GM20000 (cell line): ENCODE results near the gene CLRN3.

Experiments used
- DNase-seq: peaks from one replicate; pipeline ENCODE4 v3.0.0; 2012; ENCODE audit warnings: low spot score
- CTCF ChIP-seq: IDR thresholded peaks from 2 replicates; pipeline ENCODE4 v1.5.1; 2012; ENCODE audit warnings: mild to moderate bottlenecking, control low read depth; ENCODE audit errors: extremely low read depth, missing control alignments

The CLRN3 gene

DNA sequence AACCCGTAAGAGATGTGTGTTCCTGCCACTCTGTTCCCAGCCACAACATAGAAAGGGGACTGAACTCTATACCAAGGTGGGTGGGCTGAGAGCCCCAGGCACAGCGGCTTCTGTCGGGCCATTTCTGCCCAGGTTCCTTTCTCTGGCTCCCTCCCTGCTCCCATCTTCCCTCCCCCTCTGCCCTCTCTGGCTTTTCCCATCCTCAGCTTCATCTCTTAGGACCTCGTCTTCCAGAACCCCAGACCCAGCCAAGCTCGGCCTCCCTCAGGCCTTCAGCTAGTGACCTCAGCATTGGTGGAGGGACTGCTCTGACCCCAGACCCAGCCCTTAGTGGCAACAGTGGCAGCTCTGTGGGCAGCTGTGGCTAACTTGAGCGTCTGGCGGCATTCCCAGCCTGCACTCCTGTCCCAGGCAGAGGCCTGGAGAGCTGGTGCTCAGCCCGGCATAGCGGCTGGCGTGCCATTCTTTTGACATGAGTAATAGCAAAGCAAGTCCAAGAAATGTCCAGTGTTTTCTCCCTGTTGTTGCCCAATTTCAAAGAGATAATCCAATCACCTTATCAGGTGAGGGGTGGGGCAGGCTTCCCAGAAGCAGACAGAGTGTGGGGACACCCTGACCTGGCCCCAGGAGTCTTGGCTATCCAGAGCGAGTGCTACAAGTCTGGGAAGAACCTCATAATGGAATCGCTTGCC, 30.1 kb upstream of the CLRN3 start:
- no peak for DNase-seq
- no peak for TF ChIP-seq CTCF

GRCh38 chr10:127922206-127922605, 29.5 kb upstream of the CLRN3 start:
- no peak for TF ChIP-seq CTCF
- DNase-seq = no peak

GRCh38 chr10:127921753-127922145, 29.0 kb upstream of the CLRN3 start:
- no peak for DNase-seq
- TF ChIP-seq CTCF = no peak

- no peak for DNase-seq
- no peak for TF ChIP-seq CTCF
These were observed 28.5 kb upstream of the CLRN3 start for GRCh38 chr10:127921075-127921752.

DNA sequence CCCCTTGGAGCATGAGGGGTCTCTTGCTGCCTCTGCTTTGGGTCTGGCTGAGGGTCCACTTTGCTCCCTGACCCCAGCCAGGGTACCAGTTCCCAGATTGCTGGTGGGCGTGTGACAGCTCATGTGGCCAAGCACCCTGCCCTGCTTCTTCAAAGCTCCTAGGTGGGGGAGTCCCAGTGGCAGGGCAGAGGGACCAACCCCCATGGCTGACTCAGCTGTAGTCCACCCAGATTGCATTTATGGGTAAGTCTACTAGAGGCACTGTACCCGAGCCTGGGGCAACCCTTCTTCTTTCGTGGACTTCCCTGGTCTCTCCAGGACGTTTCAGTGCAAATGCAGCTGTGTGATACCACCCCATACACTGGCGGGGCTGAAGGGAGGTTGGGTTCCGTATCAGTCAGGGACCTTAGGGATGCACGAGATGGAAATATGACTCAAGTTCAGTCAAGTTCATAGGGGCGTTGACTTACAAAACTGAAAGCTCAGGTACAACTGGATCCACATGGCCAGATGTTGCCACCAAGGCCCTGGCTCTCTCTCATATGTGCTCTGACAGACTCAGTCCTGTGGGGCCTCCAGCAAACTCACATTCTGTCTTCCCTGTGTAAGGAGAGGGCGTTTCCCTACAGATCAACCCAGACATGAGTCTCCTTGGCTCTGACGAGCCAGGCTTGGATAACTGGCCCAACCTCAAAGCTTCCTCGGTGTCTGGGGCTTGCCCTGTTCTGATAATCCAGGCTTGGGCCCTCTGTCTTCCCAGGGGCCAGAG, 27.7 kb upstream of the CLRN3 start:
- no peak for TF ChIP-seq CTCF
- DNase-seq = no peak

DNA sequence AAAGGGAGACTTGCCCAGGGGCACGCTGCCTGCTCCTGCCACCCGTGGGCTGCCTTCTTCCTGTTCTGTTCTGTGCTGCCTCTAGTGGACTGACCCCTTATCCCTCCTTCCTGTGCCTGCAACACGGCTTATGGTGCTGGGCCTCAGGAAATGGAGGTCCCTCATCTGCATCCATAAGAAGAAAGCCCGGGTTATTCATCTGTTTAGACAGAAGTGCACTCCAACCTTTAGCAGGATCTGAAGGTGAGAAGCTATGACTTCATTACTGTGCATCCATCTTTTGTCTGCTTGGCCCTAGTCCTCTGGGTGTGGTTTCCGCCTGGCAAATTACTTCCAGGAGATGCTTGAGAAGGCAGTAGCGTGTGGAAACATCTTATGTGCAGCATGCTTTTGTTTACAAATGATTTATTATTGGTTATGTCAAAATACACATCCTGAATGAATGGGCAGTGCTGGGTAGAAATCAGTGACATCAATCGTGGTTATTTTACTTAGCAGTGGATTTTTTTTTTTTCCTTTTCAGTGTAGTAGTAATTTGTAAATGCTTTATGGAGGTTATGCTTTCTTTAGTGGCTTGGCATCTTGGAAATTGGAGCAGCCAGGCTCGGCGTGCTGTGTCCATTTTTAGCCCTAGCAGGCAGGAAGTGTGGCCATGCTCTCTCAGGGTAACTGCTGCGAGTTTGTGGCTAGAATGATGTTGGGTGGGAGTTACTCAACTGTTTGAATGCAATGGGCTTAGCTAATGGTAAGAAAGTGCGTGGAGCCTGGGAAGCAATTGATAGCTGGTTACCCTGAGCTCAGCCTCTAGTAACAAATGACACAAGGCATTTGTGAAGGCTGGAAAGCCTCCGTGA, 26.9 kb upstream of the CLRN3 start:
- no peak for DNase-seq
- TF ChIP-seq CTCF = no peak
